Panc1 (cell line): ENCODE data around the gene NR2F6. TPM values are rescaled to one million over a fixed set of nuclear protein-coding genes. Genes with fewer than 3 reads are reported as not detected.

Source experiments
- ATAC-seq: fragments of 200-7000 bp; cut with Tn5 transposase; 2 replicates; pipeline ENCODE4 v1.9.1; 2020; ENCODE audit warnings: mild to moderate bottlenecking, moderate library complexity
- BruUV-seq: library from RNA; stranded (reverse); fragments of 400-500 nt; replicated peaks from 2 replicates; lab custom pipeline; 2021; lab: Mats Ljungman, UMichigan
- CTCF ChIA-PET: fragments of 300-600 bp; sonication (Branson Sonifier 250); formaldehyde crosslinking; loops from one replicate; lab custom pipeline; 2022; ENCODE audit warnings: antibody characterized with exemption; lab: Charles Lee
- POLR2A ChIA-PET: fragments of 300-600 bp; sonication (Branson Sonifier 250); formaldehyde crosslinking; loops from one replicate; lab custom pipeline; 2022; ENCODE audit warnings: antibody characterized with exemption; lab: Charles Lee
- DNase-seq: peaks from one replicate; pipeline ENCODE4 v3.0.0-alpha.2; 2010; ENCODE audit warnings: low read depth, low spot score
- H3K27ac ChIP-seq: 2 replicates; pipeline ENCODE4 v1.5.1; 2011; ENCODE audit warnings: mild to moderate bottlenecking, low read length, inconsistent platforms
- H3K27me3 ChIP-seq: fragments of 200-500 bp; sonication (Bioruptor generic); 2 replicates; pipeline ENCODE4 v1.6.0; 2014; ENCODE audit warnings: low read length, inconsistent platforms; ENCODE audit not compliant: control insufficient read depth, insufficient read depth
- H3K36me3 ChIP-seq: fragments of 200-500 bp; sonication (Bioruptor generic); 2 replicates; pipeline ENCODE4 v1.5.1; 2014; ENCODE audit warnings: inconsistent platforms, mild to moderate bottlenecking, low read length, moderate library complexity; ENCODE audit not compliant: control insufficient read depth, insufficient read depth
- H3K4me1 ChIP-seq: 2 replicates; pipeline ENCODE4 v1.5.1; 2011; ENCODE audit warnings: inconsistent platforms, mild to moderate bottlenecking, low read length, moderate library complexity; ENCODE audit not compliant: control insufficient read depth, insufficient read depth
- H3K4me3 ChIP-seq, 2 experiments: 2 replicates each; pipeline ENCODE4 v1.5.1; 2011 to 2012; ENCODE audit warnings: low read depth in 2 of 2, low read length in 2 of 2, mild to moderate bottlenecking in 2 of 2, inconsistent platforms in 1 of 2, moderate library complexity in 1 of 2
- H3K9me3 ChIP-seq: fragments of 200-500 bp; sonication (Bioruptor generic); 2 replicates; pipeline ENCODE4 v1.5.1; 2014; ENCODE audit warnings: low read depth, mild to moderate bottlenecking, inconsistent platforms, low read length, moderate library complexity; ENCODE audit not compliant: control insufficient read depth, insufficient read depth
- POLR2AphosphoS5 ChIP-seq: IDR thresholded peaks from 2 replicates; pipeline ENCODE4 v1.6.1; 2012; ENCODE audit warnings: mild to moderate bottlenecking, low read depth, low read length, moderate library complexity
- SIN3A ChIP-seq: IDR thresholded peaks from 2 replicates; pipeline ENCODE4 v1.6.1; 2012; ENCODE audit warnings: low read depth, mild to moderate bottlenecking, low read length, moderate library complexity, borderline replicate concordance; ENCODE audit not compliant: insufficient read depth
- TCF7L2 ChIP-seq: IDR thresholded peaks from 2 replicates; pipeline ENCODE4 v1.6.1; 2011; ENCODE audit warnings: mild to moderate bottlenecking, low read depth, low read length, inconsistent platforms
- in situ Hi-C: cut with HindIII; loops from 2 replicates; pipeline ENCODE4 v1.10.0; 2016; ENCODE audit warnings: low sequenced_read_pairs, low pct_unique_long_range_greater_than_20kb
- intact Hi-C: fragments of 100-400 bp; cut with micrococcal nuclease; formaldehyde crosslinking; loops from one replicate; pipeline ENCODE4 v1.10.0; 2022; ENCODE audit not compliant: unreplicated experiment
- total RNA-seq: library from RNA; stranded (reverse); gene quantifications from one replicate; pipeline ENCODE4 v1.2.1, GENCODE V29; 2021; ENCODE audit not compliant: unreplicated experiment
- TF ChIP-seq, protein P1 (sequence below), 2 experiments: IDR thresholded peaks; 2 replicates each; pipeline ENCODE4 v1.6.1; 2011 to 2012; ENCODE audit warnings: low read depth in 2 of 2, control low read depth in 1 of 2, low read length in 1 of 2, mild to moderate bottlenecking in 1 of 2, moderate library complexity in 1 of 2; ENCODE audit not compliant: insufficient read depth in 1 of 2
- TF ChIP-seq, protein P2 (sequence below): fragments of 450-650 bp; IDR thresholded peaks from 2 replicates; pipeline ENCODE4 v1.5.1; 2017; ENCODE audit warnings: mild to moderate bottlenecking

Gene NR2F6
- total RNA-seq, 1 experiment from 2014 or later: 173 TPM

DNA sequence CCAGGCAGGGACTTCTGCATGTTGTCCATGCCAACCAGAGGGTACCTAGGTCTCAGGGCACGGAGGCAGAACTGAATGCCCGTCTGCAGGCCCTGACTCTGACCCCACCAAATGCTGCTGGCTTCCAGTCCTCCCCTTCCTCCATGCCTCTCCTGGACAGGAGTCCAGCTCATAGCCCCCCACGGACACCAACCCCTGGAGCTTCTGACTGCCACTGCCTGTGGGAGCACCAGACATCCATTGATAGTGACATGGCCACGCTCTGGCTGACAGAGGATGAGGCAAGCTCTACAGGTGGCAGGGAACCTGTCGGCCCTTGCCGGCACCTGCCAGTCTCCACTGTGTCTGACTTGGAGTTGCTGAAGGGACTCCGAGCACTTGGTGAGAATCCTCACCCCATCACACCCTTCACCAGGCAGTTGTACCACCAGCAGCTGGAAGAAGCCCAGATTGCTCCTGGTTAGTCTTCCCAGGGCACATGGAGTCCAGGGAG, 37.8 kb upstream of the NR2F6 start:
- ATAC-seq (no peak), DNase-seq (no peak)
- BruUV-seq: no TSS peak
- CTCF ChIA-PET: interaction anchor here (1.2 to 1.3 kb wide), 2 partner anchors 17 to 24 kb away, joined by 3 to 4 read pairs; no protein-coding TSS in a partner anchor
- Histone ChIP-seq H3K9me3 (no peaks in the 10 kb centered on the region), H3K36me3 (no peaks in the 10 kb centered on the region), H3K27me3 (no peaks in the 10 kb centered on the region), H3K4me3 (no peak overlapping the region), H3K4me1 (no peaks in the 10 kb centered on the region), H3K27ac (no peak overlapping the region)
- intact Hi-C loops: loop anchor here (10.0 kb wide), 1 partner anchor 59 kb away; the partner anchor contains the start of gene OCEL1
- POLR2A ChIA-PET: no interaction called here
- TF ChIP-seq SIN3A (no peak), TCF7L2 (no peak), POLR2AphosphoS5 (no peak)
- TF ChIP-seq, protein P1, sequence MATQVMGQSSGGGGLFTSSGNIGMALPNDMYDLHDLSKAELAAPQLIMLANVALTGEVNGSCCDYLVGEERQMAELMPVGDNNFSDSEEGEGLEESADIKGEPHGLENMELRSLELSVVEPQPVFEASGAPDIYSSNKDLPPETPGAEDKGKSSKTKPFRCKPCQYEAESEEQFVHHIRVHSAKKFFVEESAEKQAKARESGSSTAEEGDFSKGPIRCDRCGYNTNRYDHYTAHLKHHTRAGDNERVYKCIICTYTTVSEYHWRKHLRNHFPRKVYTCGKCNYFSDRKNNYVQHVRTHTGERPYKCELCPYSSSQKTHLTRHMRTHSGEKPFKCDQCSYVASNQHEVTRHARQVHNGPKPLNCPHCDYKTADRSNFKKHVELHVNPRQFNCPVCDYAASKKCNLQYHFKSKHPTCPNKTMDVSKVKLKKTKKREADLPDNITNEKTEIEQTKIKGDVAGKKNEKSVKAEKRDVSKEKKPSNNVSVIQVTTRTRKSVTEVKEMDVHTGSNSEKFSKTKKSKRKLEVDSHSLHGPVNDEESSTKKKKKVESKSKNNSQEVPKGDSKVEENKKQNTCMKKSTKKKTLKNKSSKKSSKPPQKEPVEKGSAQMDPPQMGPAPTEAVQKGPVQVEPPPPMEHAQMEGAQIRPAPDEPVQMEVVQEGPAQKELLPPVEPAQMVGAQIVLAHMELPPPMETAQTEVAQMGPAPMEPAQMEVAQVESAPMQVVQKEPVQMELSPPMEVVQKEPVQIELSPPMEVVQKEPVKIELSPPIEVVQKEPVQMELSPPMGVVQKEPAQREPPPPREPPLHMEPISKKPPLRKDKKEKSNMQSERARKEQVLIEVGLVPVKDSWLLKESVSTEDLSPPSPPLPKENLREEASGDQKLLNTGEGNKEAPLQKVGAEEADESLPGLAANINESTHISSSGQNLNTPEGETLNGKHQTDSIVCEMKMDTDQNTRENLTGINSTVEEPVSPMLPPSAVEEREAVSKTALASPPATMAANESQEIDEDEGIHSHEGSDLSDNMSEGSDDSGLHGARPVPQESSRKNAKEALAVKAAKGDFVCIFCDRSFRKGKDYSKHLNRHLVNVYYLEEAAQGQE (IDR thresholded peaks at IDR 0.05; ENCODE audit: insufficient read depth in 1 of 2, low read depth in 2 of 2, low read length in 1 of 2): no peak
- TF ChIP-seq, protein P2, sequence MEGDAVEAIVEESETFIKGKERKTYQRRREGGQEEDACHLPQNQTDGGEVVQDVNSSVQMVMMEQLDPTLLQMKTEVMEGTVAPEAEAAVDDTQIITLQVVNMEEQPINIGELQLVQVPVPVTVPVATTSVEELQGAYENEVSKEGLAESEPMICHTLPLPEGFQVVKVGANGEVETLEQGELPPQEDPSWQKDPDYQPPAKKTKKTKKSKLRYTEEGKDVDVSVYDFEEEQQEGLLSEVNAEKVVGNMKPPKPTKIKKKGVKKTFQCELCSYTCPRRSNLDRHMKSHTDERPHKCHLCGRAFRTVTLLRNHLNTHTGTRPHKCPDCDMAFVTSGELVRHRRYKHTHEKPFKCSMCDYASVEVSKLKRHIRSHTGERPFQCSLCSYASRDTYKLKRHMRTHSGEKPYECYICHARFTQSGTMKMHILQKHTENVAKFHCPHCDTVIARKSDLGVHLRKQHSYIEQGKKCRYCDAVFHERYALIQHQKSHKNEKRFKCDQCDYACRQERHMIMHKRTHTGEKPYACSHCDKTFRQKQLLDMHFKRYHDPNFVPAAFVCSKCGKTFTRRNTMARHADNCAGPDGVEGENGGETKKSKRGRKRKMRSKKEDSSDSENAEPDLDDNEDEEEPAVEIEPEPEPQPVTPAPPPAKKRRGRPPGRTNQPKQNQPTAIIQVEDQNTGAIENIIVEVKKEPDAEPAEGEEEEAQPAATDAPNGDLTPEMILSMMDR: no peak
- in situ Hi-C loops: no loop called here

DNA sequence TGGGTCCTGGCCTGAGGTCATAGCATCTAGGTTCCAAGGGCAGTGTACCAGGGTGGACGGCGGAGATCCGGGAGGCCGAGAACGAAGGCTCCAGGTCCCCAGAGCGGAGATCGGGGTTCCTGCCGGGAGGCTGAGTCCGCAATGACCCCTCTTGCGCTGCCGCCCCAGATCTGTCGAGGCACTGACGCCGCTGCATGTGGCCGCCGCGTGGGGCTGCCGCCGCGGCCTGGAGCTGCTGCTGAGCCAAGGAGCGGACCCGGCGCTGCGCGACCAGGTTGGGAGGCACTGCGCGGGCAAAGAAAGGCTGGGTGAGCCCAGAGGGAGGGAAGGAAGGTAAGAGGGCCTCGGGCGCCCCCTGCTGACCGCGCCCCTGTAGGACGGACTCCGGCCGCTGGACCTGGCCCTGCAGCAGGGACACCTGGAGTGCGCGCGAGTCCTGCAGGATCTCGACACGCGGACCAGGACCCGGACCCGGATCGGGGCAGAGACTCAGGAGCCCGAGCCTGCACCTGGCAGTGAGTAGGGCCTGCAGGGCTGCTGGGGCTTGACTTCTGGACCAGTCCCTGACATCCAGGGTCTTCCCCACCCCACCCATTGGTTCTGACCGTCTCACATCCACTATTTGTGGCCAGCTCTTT, 36.9 kb upstream of the NR2F6 start:
- BruUV-seq: no TSS peak
- in situ Hi-C loops: no loop called here
- Histone ChIP-seq H3K36me3 (no peaks in the 10 kb centered on the region), H3K4me3 (peak overlapping the region; percentile 29 to 44), H3K9me3 (no peaks in the 10 kb centered on the region), H3K27me3 (no peaks in the 10 kb centered on the region), H3K4me1 (no peaks in the 10 kb centered on the region), H3K27ac (no peak overlapping the region)
- peak; percentile 97 for ATAC-seq
- intact Hi-C loops: loop anchor here (10.0 kb wide), 1 partner anchor 58 kb away; the partner anchor contains the start of gene OCEL1
- no peak for TF ChIP-seq POLR2AphosphoS5
- TF ChIP-seq TCF7L2: no peak
- TF ChIP-seq, protein P2: peak; percentile 91
- no peak for DNase-seq
- ChIA-PET CTCF (interaction anchor here (1.2 to 1.3 kb wide), 2 partner anchors 16 to 27 kb away, joined by 4 read pairs; partner anchors contain the start of gene DDA1), POLR2A (no interaction called here)
